ENCODE results near the gene SYPL2. TPM values are rescaled to one million over a fixed set of nuclear protein-coding genes. Genes with fewer than 3 reads are reported as not detected.

Gene SYPL2
- total RNA-seq, 1 experiment from 2014 or later: not detected

GRCh38 chr1:109492779-109493178, 26.4 kb downstream of the SYPL2 start:
- CTCF ChIA-PET: interaction anchor here (1.2 to 2.9 kb wide), 2 partner anchors 9 to 39 kb away, joined by 3 to 13 read pairs; partner anchors contain the start of gene ATXN7L2
- TF ChIP-seq CTCF (IDR thresholded peaks at IDR 0.05; ENCODE audit: unreplicated experiment): no peak
- H3K27me3 Mint-ChIP-seq (ENCODE audit: unreplicated experiment): no peaks in the 10 kb centered on the region
- H3K9me3 Mint-ChIP-seq (ENCODE audit: low read depth, unreplicated experiment): no peaks in the 10 kb centered on the region
- BruUV-seq (replicated peaks): no TSS peak
- peaks cover 14% of the 10 kb centered on the region for H3K36me3 Mint-ChIP-seq (ENCODE audit: insufficient read depth, unreplicated experiment)
- no peak for DNase-seq
- H3K4me1 Mint-ChIP-seq (ENCODE audit: low read depth, unreplicated experiment): peaks cover 7% of the 10 kb centered on the region
- H3K27ac Mint-ChIP-seq (ENCODE audit: unreplicated experiment): no peak overlapping the region
- no peak overlapping the region for H3K4me3 Mint-ChIP-seq (ENCODE audit: low read depth, unreplicated experiment)
- intact Hi-C loops (cut with micrococcal nuclease; ENCODE audit: unreplicated experiment): no loop called here

GRCh38 chr1:109493227-109493626, 26.9 kb downstream of the SYPL2 start:
- peaks cover 14% of the 10 kb centered on the region for H3K36me3 Mint-ChIP-seq (ENCODE audit: insufficient read depth, unreplicated experiment)
- H3K27ac Mint-ChIP-seq (ENCODE audit: unreplicated experiment): no peak overlapping the region
- peaks cover 7% of the 10 kb centered on the region for H3K4me1 Mint-ChIP-seq (ENCODE audit: low read depth, unreplicated experiment)
- H3K4me3 Mint-ChIP-seq (ENCODE audit: low read depth, unreplicated experiment): no peak overlapping the region
- no TSS peak for BruUV-seq (replicated peaks)
- TF ChIP-seq CTCF (IDR thresholded peaks at IDR 0.05; ENCODE audit: unreplicated experiment): no peak
- intact Hi-C loops (cut with micrococcal nuclease; ENCODE audit: unreplicated experiment): no loop called here
- H3K9me3 Mint-ChIP-seq (ENCODE audit: low read depth, unreplicated experiment): no peaks in the 10 kb centered on the region
- H3K27me3 Mint-ChIP-seq (ENCODE audit: unreplicated experiment): no peaks in the 10 kb centered on the region
- CTCF ChIA-PET: interaction anchor here (2.9 kb wide), 1 partner anchor 39 kb away, joined by 13 read pairs; no protein-coding TSS in a partner anchor
- no peak for DNase-seq

- BruUV-seq (replicated peaks): no TSS peak
- no peaks in the 10 kb centered on the region for H3K27me3 Mint-ChIP-seq (ENCODE audit: unreplicated experiment)
- CTCF ChIA-PET: interaction anchor here (2.9 kb wide), 1 partner anchor 38 kb away, joined by 13 read pairs; no protein-coding TSS in a partner anchor
- H3K4me3 Mint-ChIP-seq (ENCODE audit: low read depth, unreplicated experiment): peak within 1 kb of the TSS; percentile 98
- peaks cover 7% of the 10 kb centered on the region for H3K4me1 Mint-ChIP-seq (ENCODE audit: low read depth, unreplicated experiment)
- H3K27ac Mint-ChIP-seq (ENCODE audit: unreplicated experiment): peak within 1 kb of the TSS; percentile 54
- peak; percentile 78 for TF ChIP-seq CTCF (IDR thresholded peaks at IDR 0.05; ENCODE audit: unreplicated experiment)
- intact Hi-C loops (cut with micrococcal nuclease; ENCODE audit: unreplicated experiment): loop anchor here (1.0 kb wide), 1 partner anchor 38 kb away; no protein-coding TSS in a partner anchor
- peak; percentile 90 for DNase-seq
- peaks cover 14% of the 10 kb centered on the region for H3K36me3 Mint-ChIP-seq (ENCODE audit: insufficient read depth, unreplicated experiment)
- H3K9me3 Mint-ChIP-seq (ENCODE audit: low read depth, unreplicated experiment): no peaks in the 10 kb centered on the region
These were observed 27.6 kb downstream of the SYPL2 start, which contains the start of gene CYB561D1 for GRCh38 chr1:109493805-109494539. TSS of gene CYB561D1 (plus strand) at chr1:109494094. CDS start at chr1:109494140, 46 bp downstream.

- no TSS peak for BruUV-seq (replicated peaks)
- Mint-ChIP-seq H3K4me3 (ENCODE audit: low read depth, unreplicated experiment) (no peak overlapping the region), H3K4me1 (ENCODE audit: low read depth, unreplicated experiment) (peaks cover 7% of the 10 kb centered on the region), H3K27me3 (ENCODE audit: unreplicated experiment) (no peaks in the 10 kb centered on the region), H3K9me3 (ENCODE audit: low read depth, unreplicated experiment) (no peaks in the 10 kb centered on the region), H3K36me3 (ENCODE audit: insufficient read depth, unreplicated experiment) (peaks cover 14% of the 10 kb centered on the region), H3K27ac (ENCODE audit: unreplicated experiment) (no peak overlapping the region)
- TF ChIP-seq CTCF (IDR thresholded peaks at IDR 0.05; ENCODE audit: unreplicated experiment): no peak
- intact Hi-C loops (cut with micrococcal nuclease; ENCODE audit: unreplicated experiment): no loop called here
- CTCF ChIA-PET: no interaction called here
- DNase-seq: no peak
These were observed 29.4 kb downstream of the SYPL2 start for GRCh38 chr1:109495738-109496137.
